ENCODE data around the gene ARHGEF2. TPM values are rescaled to one million over a fixed set of nuclear protein-coding genes. Genes with fewer than 3 reads are reported as not detected.

ARHGEF2 gene
- total and polyA plus RNA-seq, 2 of the 13 experiments (the other 11 are each of a cell fraction or from before 2014, with no cell fraction given): 16.1 to 32.1 TPM

GRCh38 chr1:155967341-155968050 lies 10.9 kb downstream of the ARHGEF2 start (continued):
- TF ChIP-seq, protein P1, sequence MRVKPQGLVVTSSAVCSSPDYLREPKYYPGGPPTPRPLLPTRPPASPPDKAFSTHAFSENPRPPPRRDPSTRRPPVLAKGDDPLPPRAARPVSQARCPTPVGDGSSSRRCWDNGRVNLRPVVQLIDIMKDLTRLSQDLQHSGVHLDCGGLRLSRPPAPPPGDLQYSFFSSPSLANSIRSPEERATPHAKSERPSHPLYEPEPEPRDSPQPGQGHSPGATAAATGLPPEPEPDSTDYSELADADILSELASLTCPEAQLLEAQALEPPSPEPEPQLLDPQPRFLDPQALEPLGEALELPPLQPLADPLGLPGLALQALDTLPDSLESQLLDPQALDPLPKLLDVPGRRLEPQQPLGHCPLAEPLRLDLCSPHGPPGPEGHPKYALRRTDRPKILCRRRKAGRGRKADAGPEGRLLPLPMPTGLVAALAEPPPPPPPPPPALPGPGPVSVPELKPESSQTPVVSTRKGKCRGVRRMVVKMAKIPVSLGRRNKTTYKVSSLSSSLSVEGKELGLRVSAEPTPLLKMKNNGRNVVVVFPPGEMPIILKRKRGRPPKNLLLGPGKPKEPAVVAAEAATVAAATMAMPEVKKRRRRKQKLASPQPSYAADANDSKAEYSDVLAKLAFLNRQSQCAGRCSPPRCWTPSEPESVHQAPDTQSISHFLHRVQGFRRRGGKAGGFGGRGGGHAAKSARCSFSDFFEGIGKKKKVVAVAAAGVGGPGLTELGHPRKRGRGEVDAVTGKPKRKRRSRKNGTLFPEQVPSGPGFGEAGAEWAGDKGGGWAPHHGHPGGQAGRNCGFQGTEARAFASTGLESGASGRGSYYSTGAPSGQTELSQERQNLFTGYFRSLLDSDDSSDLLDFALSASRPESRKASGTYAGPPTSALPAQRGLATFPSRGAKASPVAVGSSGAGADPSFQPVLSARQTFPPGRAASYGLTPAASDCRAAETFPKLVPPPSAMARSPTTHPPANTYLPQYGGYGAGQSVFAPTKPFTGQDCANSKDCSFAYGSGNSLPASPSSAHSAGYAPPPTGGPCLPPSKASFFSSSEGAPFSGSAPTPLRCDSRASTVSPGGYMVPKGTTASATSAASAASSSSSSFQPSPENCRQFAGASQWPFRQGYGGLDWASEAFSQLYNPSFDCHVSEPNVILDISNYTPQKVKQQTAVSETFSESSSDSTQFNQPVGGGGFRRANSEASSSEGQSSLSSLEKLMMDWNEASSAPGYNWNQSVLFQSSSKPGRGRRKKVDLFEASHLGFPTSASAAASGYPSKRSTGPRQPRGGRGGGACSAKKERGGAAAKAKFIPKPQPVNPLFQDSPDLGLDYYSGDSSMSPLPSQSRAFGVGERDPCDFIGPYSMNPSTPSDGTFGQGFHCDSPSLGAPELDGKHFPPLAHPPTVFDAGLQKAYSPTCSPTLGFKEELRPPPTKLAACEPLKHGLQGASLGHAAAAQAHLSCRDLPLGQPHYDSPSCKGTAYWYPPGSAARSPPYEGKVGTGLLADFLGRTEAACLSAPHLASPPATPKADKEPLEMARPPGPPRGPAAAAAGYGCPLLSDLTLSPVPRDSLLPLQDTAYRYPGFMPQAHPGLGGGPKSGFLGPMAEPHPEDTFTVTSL (CRISPR knock-in tag; IDR thresholded peaks at IDR 0.05; ENCODE audit: borderline replicate concordance): peak; percentile 78
- no peak for TF ChIP-seq ARID2 (CRISPR knock-in tag; IDR thresholded peaks at IDR 0.05; ENCODE audit: borderline replicate concordance)
- TF ChIP-seq LRRFIP1 (CRISPR knock-in tag; conservative IDR thresholded peaks at IDR 0.05): no peak
- TF ChIP-seq ZNF619 (CRISPR knock-in tag; IDR thresholded peaks at IDR 0.05): no peak
- TF ChIP-seq POLR2AphosphoS5 (IDR thresholded peaks at IDR 0.05; ENCODE audit: low read depth, low read length): no peak
- no peak for TF ChIP-seq AGO1 (IDR thresholded peaks at IDR 0.05; ENCODE audit: low read depth, low read length, poor library complexity, severe bottlenecking)
- TF ChIP-seq ZMYM3 (CRISPR knock-in tag; IDR thresholded peaks at IDR 0.05): peak; percentile 65
- no peak for TF ChIP-seq ZBTB14 (CRISPR knock-in tag; IDR thresholded peaks at IDR 0.05)
- TF ChIP-seq ZNF550 (CRISPR knock-in tag; IDR thresholded peaks at IDR 0.05; ENCODE audit: borderline replicate concordance): no peak
- no peak for TF ChIP-seq NFE2 (CRISPR knock-in tag; IDR thresholded peaks at IDR 0.05)
- peak; percentile 72 for TF ChIP-seq ZMYM2 (CRISPR knock-in tag; IDR thresholded peaks at IDR 0.05)
- TF ChIP-seq ZFP36 (IDR thresholded peaks at IDR 0.05; ENCODE audit: borderline replicate concordance, low read depth, low read length, partially characterized antibody): no peak
- TF ChIP-seq MAFF (IDR thresholded peaks at IDR 0.05; ENCODE audit: low read depth, low read length): no peak
- no peak for TF ChIP-seq RCOR2 (CRISPR knock-in tag; IDR thresholded peaks at IDR 0.05)
- no peak for TF ChIP-seq ZNF780A (CRISPR knock-in tag; IDR thresholded peaks at IDR 0.05)

Measured in HepG2 (cell line).